Bladder microvascular endothelial cell (primary cell): Measurements from ENCODE around the gene CHCHD5. TPM values are rescaled to one million over a fixed set of nuclear protein-coding genes. Genes with fewer than 3 reads are reported as not detected.

Experiments used
- total RNA-seq: library from RNA; depleted of rRNA; stranded (reverse); fragments of >200 nt; gene quantifications from 2 replicates; pipeline ENCODE4 v1.2.3, GENCODE V29; 2014

Gene CHCHD5
- 5.6 and 9.2 TPM in 2 replicates for total RNA-seq

GRCh38 chr2:112584134-112584890 is at the start of gene CHCHD5:
TSS of gene CHCHD5 (plus strand) at chr2:112584609. CDS start at chr2:112584648, 39 bp downstream.

GRCh38 chr2:112542123-112542983 is 42.1 kb upstream of the CHCHD5 start, which contains the start of gene POLR1B:
TSS of gene POLR1B (plus strand) at chr2:112542465. CDS start at chr2:112542495, 30 bp downstream.

Other genes starting within 250 kb of the CHCHD5 start
- 5.2 and 17.9 TPM in 2 replicates for gene RGPD8, start 151.0 kb upstream of the CHCHD5 start, total RNA-seq
- gene TTL, start 102.5 kb upstream of the CHCHD5 start, total RNA-seq: 14.9 and 22.3 TPM in 2 replicates
- gene POLR1B, start 42.1 kb upstream of the CHCHD5 start, total RNA-seq: 10.8 and 28.3 TPM in 2 replicates
- 40.6 and 64.7 TPM in 2 replicates for gene SLC20A1, start 61.3 kb downstream of the CHCHD5 start, total RNA-seq
- gene NT5DC4, start 136.4 kb downstream of the CHCHD5 start, total RNA-seq: not detected in 2 replicates
- gene CKAP2L, start 180.0 kb downstream of the CHCHD5 start, total RNA-seq: 3.8 and 4.5 TPM in 2 replicates
- 0.13 and 0.32 TPM in 2 replicates for gene IL1A, start 199.9 kb downstream of the CHCHD5 start, total RNA-seq